K562 (cell line): Measurements from ENCODE around the gene ASB10. TPM values are rescaled to one million over a fixed set of nuclear protein-coding genes. Genes with fewer than 3 reads are reported as not detected.
A peak's percentile ranks its signal among the peaks of the same experiment; 100 is the strongest.

Source experiments
- ATAC-seq: fragments of 200-7000 bp; cut with Tn5 transposase; 3 replicates; pipeline ENCODE4 v1.9.1; 2020; ENCODE audit warnings: moderate library complexity
- BruUV-seq: library from RNA; stranded (reverse); fragments of 400-500 nt; replicated peaks from 2 replicates; lab custom pipeline; 2021; lab: Mats Ljungman, UMichigan
- CTCF ChIA-PET: fragments of 300-600 bp; formaldehyde crosslinking; extraction: SDS; loops from one replicate; lab custom pipeline; 2021; ENCODE audit warnings: low intra/inter-chr PET ratio; lab: Yijun Ruan, JAX
- POLR2A ChIA-PET: fragments of 300-600, 350-650 bp; sonication (Branson Sonifier 250); formaldehyde crosslinking; extraction: SDS; loops from one replicate; lab custom pipeline; 2021; ENCODE audit warnings: antibody characterized with exemption, inconsistent platforms; lab: Yijun Ruan, JAX
- DNase-seq, 4 experiments: peaks; one replicate each; pipeline versions ENCODE4 v3.0.0 to v3.0.0-alpha.2; 2011 to 2018; ENCODE audit warnings: low spot score in 3 of 4, mixed read lengths in 3 of 4; ENCODE audit errors: extremely low read depth in 1 of 4
- FAIRE-seq: peaks from 2 replicates; lab custom pipeline; 2011; peaks lifted over from hg19 to GRCh38; lab: Jason Lieb, UNC
- H2AFZ ChIP-seq: 2 replicates; pipeline ENCODE4 v1.6.0; 2011; ENCODE audit warnings: low read depth, low read length, control low read depth, inconsistent platforms
- H3K27ac ChIP-seq: fragments of 200-600 bp; 3 replicates; pipeline ENCODE4 v1.8.0; 2011; ENCODE audit warnings: low read depth, mild to moderate bottlenecking, control low read depth, inconsistent platforms, low read length, moderate library complexity, mixed read lengths; ENCODE audit errors: extremely low read depth
- H3K27me3 ChIP-seq, 2 experiments: fragments of 300-600 bp in 1 of 2; 2 replicates in 1 of 2; 3 replicates in 1 of 2; pipeline versions ENCODE4 v1.6.0 to v1.8.0; 2011; ENCODE audit warnings: inconsistent platforms in 2 of 2, low read length in 2 of 2, mild to moderate bottlenecking in 1 of 2, mixed read lengths in 1 of 2, moderate library complexity in 1 of 2; ENCODE audit not compliant: control insufficient read depth in 2 of 2, insufficient read depth in 2 of 2
- H3K36me3 ChIP-seq: fragments of 300-600 bp; 3 replicates; pipeline ENCODE4 v1.8.0; 2011; ENCODE audit warnings: mild to moderate bottlenecking, low read length, inconsistent platforms; ENCODE audit not compliant: control insufficient read depth, insufficient read depth
- H3K4me1 ChIP-seq, 2 experiments: fragments of 200-600 bp in 1 of 2; replicated peaks in 1 of 2; 2 replicates in 1 of 2; 3 replicates in 1 of 2; pipeline versions ENCODE4 v1.5.1 to v1.8.0; 2011; ENCODE audit warnings: inconsistent platforms in 2 of 2, low read length in 2 of 2, mild to moderate bottlenecking in 1 of 2, mixed read lengths in 1 of 2, moderate library complexity in 1 of 2; ENCODE audit not compliant: control insufficient read depth in 2 of 2, insufficient read depth in 2 of 2
- H3K4me2 ChIP-seq: 2 replicates; pipeline ENCODE4 v1.6.1; 2011; ENCODE audit warnings: low read length, control low read depth, inconsistent platforms, mixed read lengths; ENCODE audit not compliant: insufficient read depth
- H3K4me3 ChIP-seq: fragments of 200-600 bp; sonication (generic), shearing (Covaris generic); 2 replicates; pipeline ENCODE4 v1.5.1; 2016; ENCODE audit warnings: control low read depth, inconsistent platforms
- H3K79me2 ChIP-seq: fragments of 200-600 bp; 3 replicates; pipeline ENCODE4 v1.8.0; 2011; ENCODE audit warnings: low read length, inconsistent platforms; ENCODE audit not compliant: control insufficient read depth, insufficient read depth
- H3K9ac ChIP-seq, 2 experiments: 2 replicates each; pipeline versions ENCODE4 v1.6.0 to v1.6.1; 2011; ENCODE audit warnings: low read depth in 2 of 2, low read length in 2 of 2, control low read depth in 1 of 2, inconsistent platforms in 1 of 2, mild to moderate bottlenecking in 1 of 2, mixed read lengths in 1 of 2; ENCODE audit not compliant: insufficient read depth in 1 of 2
- H3K9me1 ChIP-seq: one replicate; pipeline ENCODE4 v1.6.0; 2011; ENCODE audit warnings: inconsistent platforms, mild to moderate bottlenecking, low read length, moderate library complexity; ENCODE audit not compliant: control insufficient read depth, insufficient read depth
- H3K9me3 ChIP-seq: replicated peaks from 2 replicates; pipeline ENCODE4 v1.5.1; 2011; ENCODE audit warnings: low read depth, low read length, inconsistent platforms; ENCODE audit not compliant: control insufficient read depth, insufficient read depth
- H4K20me1 ChIP-seq: replicated peaks from 2 replicates; pipeline ENCODE4 v1.6.1; 2011; ENCODE audit warnings: low read length, inconsistent platforms, mixed read lengths; ENCODE audit not compliant: control insufficient read depth, insufficient read depth
- DMBX1 ChIP-seq: fragments of 250-450 bp; sonication (Bioruptor Pico); IDR thresholded peaks from 2 replicates; pipeline ENCODE4 v1.8.0; 2022; ENCODE audit warnings: inconsistent platforms, mild to moderate bottlenecking, moderate library complexity, borderline replicate concordance
- ELF2 ChIP-seq: fragments of 250-450 bp; sonication (Bioruptor Pico); IDR thresholded peaks from 2 replicates; pipeline ENCODE4 v1.5.0; 2021; ENCODE audit warnings: mild to moderate bottlenecking
- ERF ChIP-seq: fragments of 450-650 bp; formaldehyde crosslinking; IDR thresholded peaks from 2 replicates; pipeline ENCODE4 v1.4.0; 2020; ENCODE audit warnings: mild to moderate bottlenecking, mixed read lengths
- ESRRA ChIP-seq: fragments of 450-650 bp; IDR thresholded peaks from 2 replicates; pipeline ENCODE4 v1.6.1; 2014; ENCODE audit warnings: low read depth, mild to moderate bottlenecking, moderate library complexity, borderline replicate concordance
- NONO ChIP-seq, 2 experiments: fragments of 200-400 bp in 1 of 2; fragments of 450-650 bp in 1 of 2; formaldehyde crosslinking in 1 of 2; IDR thresholded peaks; 2 replicates each; pipeline ENCODE4 v1.6.1; 2017; ENCODE audit warnings: low read depth in 2 of 2, mild to moderate bottlenecking in 2 of 2, moderate library complexity in 2 of 2, low read length in 1 of 2
- PHF8 ChIP-seq: fragments of 200-600 bp; sonication (generic); IDR thresholded peaks from 2 replicates; pipeline ENCODE4 v1.6.1; 2012; ENCODE audit warnings: mixed run types, mild to moderate bottlenecking, inconsistent platforms, low read length, moderate library complexity, borderline replicate concordance
- PML ChIP-seq: IDR thresholded peaks from 2 replicates; pipeline ENCODE4 v1.6.1; 2012; ENCODE audit warnings: low read length, inconsistent platforms
- RAD21 ChIP-seq, 2 experiments: fragments of 250-450 bp in 1 of 2; fragments of 450-650 bp in 1 of 2; sonication (Bioruptor Pico) in 1 of 2; formaldehyde crosslinking in 1 of 2; IDR thresholded peaks in 1 of 2; conservative IDR thresholded peaks in 1 of 2; 2 replicates each; pipeline versions ENCODE4 v1.4.0 to v1.8.0; 2020 to 2022; ENCODE audit warnings: mild to moderate bottlenecking in 2 of 2, moderate library complexity in 1 of 2
- SAFB2 ChIP-seq: fragments of 200-400 bp; formaldehyde crosslinking; IDR thresholded peaks from 2 replicates; pipeline ENCODE4 v1.6.1; 2018; ENCODE audit warnings: borderline replicate concordance, low read length, low read depth, moderate library complexity; ENCODE audit not compliant: severe bottlenecking
- SIX5 ChIP-seq, 2 experiments: IDR thresholded peaks; 2 replicates each; pipeline ENCODE4 v1.6.1; 2011; ENCODE audit warnings: low read length in 2 of 2, borderline replicate concordance in 1 of 2, low read depth in 1 of 2, mild to moderate bottlenecking in 1 of 2, moderate library complexity in 1 of 2; ENCODE audit not compliant: insufficient read depth in 1 of 2
- SMAD1 ChIP-seq: fragments of 150-350 bp; IDR thresholded peaks from 2 replicates; pipeline ENCODE4 v1.6.1; 2014; ENCODE audit warnings: low read length, low read depth; ENCODE audit not compliant: partially characterized antibody
- STAT6 ChIP-seq: sonication (generic); formaldehyde crosslinking; IDR thresholded peaks from 2 replicates; pipeline ENCODE4 v1.8.1; 2023; ENCODE audit warnings: mild to moderate bottlenecking, missing genetic modification reagents
- XRCC3 ChIP-seq: fragments of 450-650 bp; IDR thresholded peaks from 2 replicates; pipeline ENCODE4 v1.6.1; 2017; ENCODE audit warnings: mild to moderate bottlenecking, moderate library complexity
- ZBTB1 ChIP-seq: sonication (generic); formaldehyde crosslinking; IDR thresholded peaks from 2 replicates; pipeline ENCODE4 v1.8.1; 2023; ENCODE audit warnings: missing genetic modification reagents, low read depth, mild to moderate bottlenecking, borderline replicate concordance
- ZNF507 ChIP-seq: conservative IDR thresholded peaks from 2 replicates; pipeline ENCODE4 v1.6.1; 2017; ENCODE audit warnings: missing genetic modification characterization, missing compliant biosample characterization
- ZNF586 ChIP-seq: fragments of 450-650 bp; formaldehyde crosslinking; conservative IDR thresholded peaks from 2 replicates; pipeline ENCODE4 v1.4.0; 2020; ENCODE audit warnings: mild to moderate bottlenecking, moderate library complexity
- WGBS: fragments of 100-300 bp; shearing (Covaris generic); methylation state at CpG from one replicate; pipeline ENCODE4 v1.1.6; 2016; ENCODE audit warnings: low coverage, mixed read lengths; ENCODE audit not compliant: insufficient coverage; ENCODE audit errors: missing lambda C conversion rate; 5-methylcytosine and 5-hydroxymethylcytosine counted together
- in situ Hi-C: fragments of 300-500 bp; cut with MboI; formaldehyde crosslinking; loops from 4 replicates; pipeline ENCODE4 v1.15.0; 2018; ENCODE audit warnings: inconsistent platforms, mixed read lengths
- intact Hi-C: fragments of 100-400 bp; cut with micrococcal nuclease; formaldehyde crosslinking; loops from 2 replicates; pipeline ENCODE4 v1.14.2; 2022
- polyA plus RNA-seq, 8 experiments: library from polyadenylated mRNA; depleted of rRNA in 4 of 8; stranded (reverse) in 5 of 8; unstranded in 3 of 8; fragments of >200 nt; fragmentation: Nextera tagmentation in 2 of 8; fragmentation: Illumina TruSeq in 1 of 8; extraction: Ambion mirVana in 2 of 8; extraction: Trizol in 1 of 8; gene quantifications; 2 replicates each; pipeline versions ENCODE4 v1.2.1 to v1.2.3, GENCODE V29; 2011 to 2014; ENCODE audit warnings: inconsistent platforms in 1 of 8, missing spikeins in 1 of 8
- total RNA-seq, 7 experiments: library from RNA; depleted of rRNA in 6 of 7; stranded (reverse); fragments of >200 nt in 6 of 7; fragmentation: Illumina TruSeq in 2 of 7; extraction: Trizol in 2 of 7; gene quantifications; 2 replicates each; pipeline versions ENCODE4 v1.2.1 to v1.2.3, GENCODE V29; 2011 to 2021; ENCODE audit warnings: low replicate concordance in 1 of 7

ASB10 gene
- total and polyA plus RNA-seq, 9 of the 15 experiments (the other 6 are each of a cell fraction or from before 2014, with no cell fraction given) = not detected

GRCh38 chr7:151204383-151205032 lies 17.5 kb upstream of the ASB10 start (continued):
- TF ChIP-seq ESRRA = no peak
- TF ChIP-seq SAFB2 = no peak
- TF ChIP-seq SIX5 (IDR thresholded peaks at IDR 0.05; ENCODE audit: borderline replicate concordance in 1 of 2, insufficient read depth in 1 of 2, low read depth in 1 of 2, low read length in 2 of 2) = no peak
- no peak for TF ChIP-seq STAT6 (CRISPR knock-in tag)
- no peak for TF ChIP-seq DMBX1 (CRISPR knock-in tag)

GRCh38 chr7:151202836-151203235 lies 15.8 kb upstream of the ASB10 start:
- FAIRE-seq = peak; percentile 56
- H4K20me1 ChIP-seq = peaks cover 30% of the 10 kb centered on the region
- no TSS peak for BruUV-seq

More at GRCh38 chr7:151202836-151203235, 15.8 kb upstream of the ASB10 start:
- ATAC-seq (no peak), DNase-seq (no peak)
- Histone ChIP-seq H3K9ac (no peak overlapping the region), H3K4me2 (no peak overlapping the region), H3K27me3 (peaks cover 75 to 78% of the 10 kb centered on the region in 2 experiments; a peak in 4 of 5 replicates), H3K9me1 (no peaks in the 10 kb centered on the region), H3K36me3 (no peaks in the 10 kb centered on the region), H3K4me3 (no peak overlapping the region), H2AFZ (no peak overlapping the region), H3K9me3 (no peaks in the 10 kb centered on the region), H3K4me1 (peaks cover 13 to 22% of the 10 kb centered on the region in 2 experiments), H3K79me2 (no peaks in the 10 kb centered on the region), H3K27ac (no peak overlapping the region)
- in situ Hi-C loops (no loop called here), intact Hi-C loops (no loop called here)
- ChIA-PET POLR2A (interaction anchor here (0.8 to 2.0 kb wide), 3 partner anchors 11 to 316 kb away, joined by 3 to 7 read pairs (median 4); partner anchors contain the start of gene ABCB8), CTCF (no interaction called here)
- TF ChIP-seq PHF8 (no peak), ERF (CRISPR knock-in tag) (no peak), ZNF507 (tag) (no peak), ZBTB1 (no peak), SMAD1 (no peak), NONO (IDR thresholded peaks at IDR 0.05; ENCODE audit: low read depth in 2 of 2, low read length in 1 of 2) (no peak), ZNF586 (CRISPR knock-in tag) (no peak), ELF2 (no peak), RAD21 (CRISPR knock-in tag; conservative IDR thresholded peaks at IDR 0.05 in 1 of 2, IDR thresholded peaks at IDR 0.05 in 1 of 2) (no peak), PML (no peak), XRCC3 (no peak)
- under 1% methylated on average over 9 of the region's 9 CpGs for WGBS
